ENCODE results near the gene MTFR1L.

The MTFR1L gene

DNA sequence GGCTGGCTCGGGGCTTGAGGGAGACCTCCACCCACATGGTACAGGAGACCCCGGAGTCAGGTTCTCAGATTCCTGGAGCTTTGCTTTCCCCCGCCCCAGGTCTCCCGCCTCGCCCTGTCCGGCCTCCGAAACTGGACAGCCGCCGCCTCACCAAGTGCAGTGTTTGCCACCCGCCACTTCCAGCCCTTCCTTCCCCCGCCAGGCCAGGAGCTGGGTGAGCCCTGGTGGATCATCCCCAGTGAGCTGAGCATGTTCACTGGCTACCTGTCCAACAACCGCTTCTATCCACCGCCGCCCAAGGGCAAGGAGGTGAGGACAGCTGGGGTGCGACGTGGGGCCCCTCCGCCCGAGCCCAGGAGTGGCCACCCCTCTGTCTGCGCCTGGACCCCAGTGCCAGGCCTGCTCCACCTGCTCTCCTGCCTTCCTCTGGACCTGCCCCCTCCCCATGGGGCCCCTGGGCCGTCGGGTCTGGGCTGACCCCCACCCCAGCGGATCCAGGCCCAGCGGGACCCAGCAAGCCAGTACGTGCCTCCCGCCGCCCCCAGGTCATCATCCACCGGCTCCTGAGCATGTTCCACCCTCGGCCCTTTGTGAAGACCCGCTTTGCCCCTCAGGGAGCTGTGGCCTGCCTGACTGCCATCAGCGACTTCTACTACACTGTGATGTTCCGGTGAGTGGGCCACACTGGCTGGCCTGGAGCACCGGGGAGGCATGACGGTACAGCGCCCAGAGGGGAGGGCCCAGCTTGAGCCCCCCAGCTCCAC lies 11.1 kb upstream of the MTFR1L start:
- DNase-seq = no peak

DNA sequence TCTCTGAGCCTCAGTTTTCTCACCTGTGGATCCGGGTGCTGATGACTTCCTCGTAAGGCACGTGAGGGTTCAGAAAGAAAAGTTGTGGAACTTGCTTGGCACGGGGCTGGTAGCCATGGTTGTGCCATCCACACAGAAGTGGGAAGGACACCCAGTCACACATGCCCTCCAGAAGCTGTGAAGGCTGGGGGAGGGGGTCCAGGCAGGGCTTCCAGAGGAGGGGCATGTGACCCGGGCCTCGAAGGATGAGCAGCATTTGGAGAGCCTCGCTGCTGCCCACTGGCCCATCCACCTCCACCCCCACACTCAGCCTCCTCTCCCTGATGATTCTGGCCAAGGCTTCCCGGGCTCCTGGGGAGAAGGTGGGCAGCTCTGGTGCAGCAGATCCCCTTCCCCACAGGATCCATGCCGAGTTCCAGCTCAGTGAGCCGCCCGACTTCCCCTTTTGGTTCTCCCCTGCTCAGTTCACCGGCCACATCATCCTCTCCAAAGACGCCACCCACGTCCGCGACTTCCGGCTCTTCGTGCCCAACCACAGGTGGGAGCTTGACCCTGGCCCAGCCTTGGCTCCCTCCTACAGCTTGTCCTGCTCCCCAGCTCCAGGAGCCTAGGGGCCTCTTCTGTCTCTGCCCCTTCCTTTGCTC lies 10.3 kb upstream of the MTFR1L start:
- DNase-seq = peak; percentile 60

DNA sequence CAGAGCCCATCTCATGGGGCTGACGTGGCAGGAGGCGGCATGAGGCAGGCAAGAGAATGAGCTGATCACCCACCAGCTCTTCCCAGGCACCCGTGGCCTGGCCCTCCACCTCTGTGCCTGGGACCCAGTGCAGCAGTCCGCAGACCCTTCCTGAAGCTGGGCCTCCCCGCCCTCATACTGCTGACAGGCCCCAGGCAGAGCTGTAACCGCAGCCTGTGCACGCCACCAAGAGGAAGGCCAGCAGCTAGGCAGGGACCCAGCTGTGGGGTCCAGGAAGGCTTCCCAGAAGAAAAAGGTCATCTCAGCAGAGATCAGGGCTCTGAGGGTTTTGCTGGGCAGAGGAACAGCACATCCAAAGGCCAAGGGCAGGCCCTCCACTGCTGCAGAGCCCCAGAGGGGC lies 9.8 kb upstream of the MTFR1L start:
- DNase-seq = no peak

DNA sequence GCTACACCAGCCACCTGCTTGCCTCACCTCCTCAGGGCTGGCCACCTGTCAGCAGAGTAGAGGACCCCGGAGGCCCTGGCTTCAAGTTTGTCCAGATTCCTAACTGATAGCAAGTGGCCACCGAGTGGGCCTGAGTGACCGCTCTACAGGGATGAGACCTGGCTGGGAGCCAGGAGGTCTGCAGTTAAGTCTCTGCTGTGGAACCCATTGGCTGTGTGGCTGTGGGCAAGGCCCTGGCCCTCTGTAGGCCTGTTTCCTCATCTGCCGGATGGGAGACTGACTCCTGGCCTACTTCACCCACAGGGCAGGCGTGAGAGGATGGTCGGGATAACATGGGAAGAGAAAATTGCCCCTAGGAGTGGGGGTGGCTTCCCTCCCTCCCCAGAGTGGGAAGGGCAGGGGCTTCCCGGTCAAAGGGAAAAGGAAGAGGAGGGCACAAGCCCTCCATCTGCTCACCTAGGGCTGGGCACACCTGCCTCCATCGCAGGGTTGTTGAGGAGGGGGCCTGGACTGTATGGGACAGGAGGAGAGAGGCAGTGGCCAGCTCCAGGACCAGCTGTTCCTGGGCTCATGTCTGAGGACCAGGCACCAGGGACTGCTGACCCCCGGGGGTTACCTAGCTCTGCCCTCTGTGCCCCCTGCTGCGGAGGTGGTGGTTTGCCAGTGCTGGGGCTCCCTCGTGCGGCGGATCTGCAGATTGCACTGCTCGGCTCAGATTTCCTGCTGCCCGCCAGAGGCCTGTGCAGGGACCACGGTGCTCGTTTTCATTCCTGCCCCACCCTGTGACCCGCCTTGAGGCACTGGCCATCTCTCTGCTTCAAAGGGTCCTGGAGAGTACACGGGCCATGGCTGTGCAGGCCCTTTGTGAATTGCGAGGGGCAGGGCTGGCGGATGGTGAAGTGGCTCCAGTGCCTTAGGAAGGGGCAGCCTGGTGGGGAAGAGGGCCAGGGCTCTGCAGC lies 9.1 kb upstream of the MTFR1L start:
- peak; percentile 82 for DNase-seq

DNA sequence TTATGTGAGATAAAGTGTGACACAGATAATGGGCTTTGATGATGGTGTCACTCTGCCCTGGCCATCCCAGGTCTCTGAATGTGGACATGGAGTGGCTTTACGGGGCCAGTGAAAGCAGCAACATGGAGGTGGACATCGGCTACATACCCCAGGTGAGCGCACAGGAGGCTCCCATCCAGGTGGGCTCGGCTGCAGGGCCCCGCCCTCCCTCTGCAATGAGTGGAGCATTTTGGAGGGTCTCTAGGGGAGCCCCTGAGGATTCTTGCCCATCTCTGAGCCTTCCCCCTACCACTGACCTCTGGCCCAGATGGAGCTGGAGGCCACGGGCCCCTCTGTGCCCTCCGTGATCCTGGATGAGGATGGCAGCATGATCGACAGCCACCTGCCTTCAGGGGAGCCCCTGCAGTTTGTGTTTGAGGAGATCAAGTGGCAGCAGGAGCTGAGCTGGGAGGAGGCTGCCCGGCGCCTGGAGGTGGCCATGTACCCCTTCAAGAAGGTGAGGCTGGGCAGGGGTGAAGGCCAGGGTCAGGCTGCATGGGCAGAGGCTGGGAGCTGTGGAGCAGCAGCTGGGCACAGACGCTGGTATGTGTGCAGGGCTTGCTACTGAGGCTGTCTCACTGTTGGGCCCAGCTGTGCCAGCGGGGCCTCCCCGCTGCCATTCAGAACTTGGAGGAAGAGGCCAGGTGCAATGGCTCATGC lies 8.2 kb upstream of the MTFR1L start:
- DNase-seq = no peak

DNA sequence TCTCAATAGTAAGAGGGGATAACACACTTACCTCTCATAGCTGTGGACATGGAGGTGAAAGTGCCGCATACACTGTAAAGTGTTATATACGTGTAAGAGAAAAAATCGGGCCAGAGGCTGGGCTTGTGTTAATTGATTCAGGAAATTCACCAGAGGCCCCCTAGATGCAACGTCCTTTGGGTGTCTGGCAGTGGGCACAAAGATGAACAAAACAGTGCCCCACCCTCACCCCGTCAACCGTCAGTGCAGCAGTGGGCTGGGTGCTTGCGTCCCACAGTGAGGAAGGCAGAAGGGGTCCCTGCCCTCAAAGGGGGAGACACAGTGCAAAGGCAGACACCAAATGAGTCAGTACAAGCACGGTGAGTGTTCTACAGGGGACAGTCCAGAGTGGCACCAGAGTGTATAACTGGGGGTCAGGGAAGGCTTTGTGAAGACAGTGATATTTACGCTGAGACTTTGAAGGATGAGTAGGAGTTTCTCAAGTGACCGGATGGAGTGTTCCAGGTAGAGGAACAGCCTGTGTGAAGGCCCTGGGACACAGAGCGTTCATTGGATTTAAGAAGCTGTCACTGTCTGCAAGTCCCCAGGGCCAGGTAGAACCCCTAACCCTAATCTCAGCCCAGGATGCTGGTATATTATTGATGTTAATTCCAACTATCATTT lies 6.6 kb upstream of the MTFR1L start:
- DNase-seq = no peak

DNA sequence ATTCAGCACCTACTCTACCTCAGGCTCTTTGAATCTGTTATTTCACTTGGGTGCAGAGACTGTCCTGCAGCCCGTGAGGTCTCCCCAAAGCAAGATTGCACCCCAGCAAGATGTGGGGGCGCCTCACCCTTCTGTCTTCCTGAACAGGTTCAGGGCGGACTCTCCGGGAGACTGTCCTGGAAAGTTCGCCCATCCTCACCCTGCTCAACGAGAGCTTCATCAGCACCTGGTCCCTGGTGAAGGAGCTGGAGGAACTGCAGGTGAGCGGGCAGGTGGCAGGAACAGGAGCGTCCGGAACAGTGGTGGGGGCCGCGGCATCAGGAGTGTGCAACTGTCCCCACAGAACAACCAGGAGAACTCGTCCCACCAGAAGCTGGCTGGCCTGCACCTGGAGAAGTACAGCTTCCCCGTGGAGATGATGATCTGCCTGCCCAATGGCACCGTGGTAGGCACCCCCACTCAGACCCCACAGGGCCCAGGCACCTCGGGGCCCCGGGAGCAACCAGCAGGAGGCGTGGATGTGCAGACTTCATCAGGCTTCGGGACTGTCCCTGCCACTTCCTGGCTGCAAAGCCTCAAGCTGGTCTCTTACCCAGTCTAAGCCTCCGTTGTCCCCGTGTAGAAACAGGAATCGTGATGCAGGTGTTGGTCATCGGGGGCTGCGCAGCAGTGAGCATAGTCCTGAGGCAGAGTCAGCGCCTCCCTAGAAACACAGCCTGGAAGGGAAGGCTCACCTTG lies 5.9 kb upstream of the MTFR1L start:
- DNase-seq = no peak

DNA sequence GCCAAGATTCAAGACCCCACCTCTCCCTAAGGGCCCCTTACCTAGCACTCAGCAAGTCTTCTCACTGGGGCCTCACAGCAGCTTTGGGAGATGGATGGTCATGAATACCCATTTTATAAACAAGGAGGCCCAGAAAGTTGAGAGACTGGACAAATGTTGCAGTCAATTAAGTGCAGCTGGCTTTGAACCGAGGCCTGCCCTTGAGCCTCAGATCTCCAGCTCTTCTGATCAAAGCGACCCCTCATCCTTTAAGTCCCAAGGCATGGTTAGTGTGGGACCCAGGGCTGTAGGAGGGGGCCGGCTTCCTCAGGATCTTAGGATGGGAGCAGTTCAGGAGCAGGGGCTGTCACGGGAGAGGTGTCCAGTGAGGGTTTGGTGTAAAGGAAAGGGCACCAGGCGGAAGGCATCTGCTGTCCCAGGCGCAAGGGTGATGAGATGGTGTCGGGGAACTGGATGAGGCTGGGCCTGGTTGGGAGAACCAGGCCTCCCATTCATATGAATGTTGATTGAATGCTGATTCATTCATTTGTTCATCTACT lies 5.1 kb upstream of the MTFR1L start:
- no peak for DNase-seq

DNA sequence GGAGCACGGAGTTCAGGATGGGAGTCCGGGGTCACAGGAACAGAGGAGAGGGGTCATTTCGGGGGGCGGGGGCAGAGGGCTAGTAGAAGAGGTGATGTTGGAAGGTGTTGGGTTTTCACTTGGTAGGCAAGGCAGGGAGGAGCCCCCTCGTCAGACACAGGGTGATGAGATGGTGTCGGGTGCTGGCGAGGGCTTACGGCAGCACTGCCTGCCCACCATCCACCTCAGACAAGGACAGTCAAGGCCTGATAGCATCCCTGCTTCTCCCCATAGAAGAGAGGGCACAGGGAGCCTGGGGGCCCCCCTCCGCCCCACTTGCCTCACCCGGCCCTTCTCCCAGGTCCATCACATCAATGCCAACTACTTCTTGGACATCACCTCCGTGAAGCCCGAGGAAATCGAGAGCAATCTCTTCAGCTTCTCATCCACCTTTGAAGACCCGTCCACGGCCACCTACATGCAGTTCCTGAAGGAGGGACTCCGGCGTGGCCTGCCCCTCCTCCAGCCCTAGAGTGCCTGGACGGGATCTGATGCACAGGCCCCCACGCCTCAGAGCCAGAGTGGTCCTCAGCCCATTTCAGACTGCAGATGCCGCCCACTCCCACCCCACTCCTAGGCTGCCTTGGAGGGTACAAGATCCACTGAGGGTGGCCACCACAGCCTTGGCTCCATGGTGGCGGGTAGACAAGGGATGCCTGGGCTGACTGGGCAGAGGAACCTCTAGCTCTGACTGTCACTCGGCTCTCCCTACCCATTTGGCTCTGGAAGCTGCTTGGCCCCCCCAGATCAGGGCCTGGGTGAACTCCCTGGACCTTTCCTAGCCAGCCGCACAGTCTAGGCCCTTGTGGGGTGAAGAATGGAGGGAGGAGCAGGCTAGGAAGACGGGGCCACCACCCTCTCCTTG lies 4.3 kb upstream of the MTFR1L start:
- no peak for DNase-seq

DNA sequence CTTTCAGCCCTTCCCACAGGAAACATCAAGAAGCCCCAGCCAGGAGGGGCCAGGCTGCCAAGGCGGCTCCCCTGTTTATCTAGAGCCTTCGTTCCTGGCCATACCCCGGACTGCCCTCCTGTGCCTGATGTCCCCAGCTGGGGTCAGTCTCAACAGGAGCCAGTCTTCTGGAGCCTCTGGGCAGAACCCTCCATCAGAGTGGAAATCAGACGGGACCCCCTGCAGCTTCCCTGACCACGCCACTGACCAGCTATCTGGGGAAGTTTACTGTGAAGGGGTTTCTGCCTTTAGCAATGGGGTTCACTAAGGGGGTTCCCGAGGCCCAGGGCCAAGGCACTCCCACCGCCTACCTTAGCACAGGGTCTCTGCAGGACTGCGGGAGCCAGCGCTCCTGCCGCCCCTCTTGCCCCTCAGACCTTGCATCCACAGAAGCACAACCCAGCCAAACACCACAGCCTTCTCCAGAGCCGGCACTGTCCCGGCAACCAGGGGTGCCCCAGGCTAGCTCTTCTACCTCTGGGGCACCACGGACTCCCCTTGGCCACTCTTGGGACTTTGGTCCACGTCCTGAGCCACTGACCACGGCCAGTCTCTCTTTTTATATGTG lies 3.5 kb upstream of the MTFR1L start:
- no peak for DNase-seq

DNA sequence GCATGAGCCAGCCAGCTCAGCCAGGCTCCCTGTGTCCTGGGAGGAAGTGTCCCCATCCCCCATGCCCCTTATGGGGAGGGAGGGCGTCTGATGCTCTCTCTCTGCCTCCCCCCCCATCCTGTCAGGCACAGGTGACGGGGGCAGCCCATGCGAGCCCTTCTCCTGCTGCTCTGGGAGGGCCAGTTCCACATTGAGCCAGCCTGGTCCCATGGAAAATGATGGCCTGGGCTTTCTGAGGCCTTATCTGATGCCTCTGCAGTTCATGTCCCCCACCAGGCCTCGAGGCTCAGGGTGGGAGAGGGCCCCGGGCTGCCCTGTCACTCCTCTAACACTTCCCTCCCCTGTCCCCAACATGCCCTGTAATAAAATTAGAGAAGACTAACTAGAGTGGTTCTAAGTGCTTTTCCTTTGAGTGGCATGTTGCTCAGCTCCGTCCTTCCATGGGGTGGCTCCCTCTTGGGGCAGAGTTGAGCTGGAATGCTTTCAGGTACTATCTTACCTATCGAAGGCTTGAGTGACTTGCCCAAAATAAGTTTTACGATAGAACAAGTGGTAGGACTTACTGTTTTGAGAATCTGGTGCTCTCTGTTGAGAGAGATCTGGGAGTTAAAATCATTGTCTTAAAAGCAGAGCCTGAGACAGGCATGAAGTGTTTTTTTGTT lies 1.8 kb upstream of the MTFR1L start:
- no peak for DNase-seq

DNA sequence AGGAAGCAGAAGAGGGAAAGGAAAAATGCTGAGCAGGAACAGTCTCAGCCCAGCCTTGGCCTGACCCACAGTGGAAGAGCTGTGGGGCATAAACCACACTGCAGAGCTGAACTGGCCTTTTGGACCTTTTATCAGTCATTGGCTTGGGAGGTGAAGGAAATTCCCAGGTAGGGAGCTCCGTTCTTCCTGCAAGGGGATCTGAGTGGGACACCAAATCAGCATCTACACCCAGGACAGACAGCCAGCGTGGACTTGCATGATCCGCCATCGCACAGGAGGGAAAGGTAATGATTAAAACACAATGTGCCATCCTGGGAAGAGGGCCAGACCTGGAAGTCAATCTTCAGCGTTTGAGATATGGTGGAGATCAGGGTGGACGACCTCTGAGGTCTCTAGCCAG lies 1.2 kb upstream of the MTFR1L start:
- no peak for DNase-seq

DNA sequence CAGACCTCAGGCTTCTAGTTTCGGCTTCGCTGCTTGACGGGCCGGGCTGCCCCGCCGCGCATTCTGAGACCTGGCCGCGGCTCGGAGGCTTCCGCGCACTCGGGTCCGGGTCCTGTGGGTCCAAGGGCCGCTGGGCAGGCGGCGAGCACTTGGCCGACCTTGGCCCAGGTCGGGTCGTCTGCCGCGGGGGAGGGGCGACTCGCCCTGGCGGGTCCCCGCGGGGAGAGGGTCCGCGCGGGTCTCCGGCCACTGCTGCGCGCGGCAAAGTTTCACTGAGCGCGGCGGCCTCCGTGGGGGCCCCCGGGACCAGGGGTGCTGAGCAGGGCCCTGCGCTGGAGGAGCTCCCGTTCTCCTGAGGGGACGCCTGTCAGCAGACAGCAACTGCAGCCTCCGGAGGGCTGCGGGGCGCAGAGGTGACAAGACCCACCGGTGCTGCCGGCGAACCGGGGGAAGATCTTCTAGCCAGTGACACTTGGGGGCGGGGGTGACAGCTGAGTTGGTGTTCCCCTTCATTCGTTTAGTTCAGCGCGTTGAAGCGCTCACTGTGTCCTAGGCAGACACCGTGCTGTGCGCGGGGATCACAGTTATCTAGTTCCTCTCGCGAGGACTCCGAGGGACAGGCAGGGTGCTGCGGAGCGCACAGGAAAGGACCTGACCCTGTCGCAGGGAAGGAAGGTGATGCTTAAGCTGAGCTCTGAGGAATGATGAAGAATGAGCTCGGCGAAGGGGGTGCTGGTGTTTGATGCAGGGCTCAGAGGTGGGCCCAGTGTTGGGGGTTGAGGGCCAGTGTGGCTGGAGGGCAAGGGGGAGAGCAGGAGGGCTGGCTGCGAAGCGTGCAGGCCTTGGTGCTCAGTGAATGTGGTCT lies 725 bp downstream of the MTFR1L start:
- DNase-seq = peak; percentile 90

DNA sequence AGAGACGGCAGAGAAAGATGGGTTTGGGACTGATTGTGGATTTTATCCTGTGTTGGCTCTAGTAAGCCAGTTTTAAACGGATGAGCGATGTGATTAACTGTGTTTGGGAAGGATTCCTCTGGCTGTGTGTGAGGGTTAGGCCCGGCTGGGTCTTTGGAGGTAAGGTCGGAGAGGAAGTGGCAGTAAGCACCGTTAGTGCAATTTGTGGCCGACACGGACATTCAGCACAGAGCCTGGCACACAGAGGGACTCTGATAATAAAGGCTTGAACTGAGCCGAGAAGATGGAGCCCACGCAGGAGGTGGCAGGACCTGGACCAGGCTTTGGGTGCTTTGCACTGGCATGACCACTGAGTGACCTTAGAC lies 1.3 kb downstream of the MTFR1L start:
- peak; percentile 41 for DNase-seq

DNA sequence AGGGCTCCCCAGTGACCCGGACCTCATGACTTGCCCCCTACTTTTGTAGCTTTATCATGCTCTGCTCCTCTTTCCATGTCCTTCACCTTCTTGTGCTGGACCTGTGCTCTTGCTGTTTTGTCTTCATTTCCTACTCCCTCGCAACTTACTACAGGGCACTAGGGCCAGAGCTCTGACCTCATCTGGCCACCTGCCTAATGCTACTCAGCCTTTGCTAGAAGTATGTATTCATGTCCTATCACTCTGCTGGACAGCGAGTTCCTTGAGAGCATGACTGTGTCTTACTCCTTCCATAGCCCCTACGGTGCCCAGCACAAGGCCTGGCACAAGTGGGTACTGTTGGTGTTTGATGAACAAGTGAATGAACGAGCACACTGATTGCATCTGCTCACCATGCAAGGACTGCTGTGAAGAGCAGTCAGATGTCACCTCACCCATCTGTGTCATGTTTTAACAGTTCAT lies 1.9 kb downstream of the MTFR1L start:
- no peak for DNase-seq

DNA sequence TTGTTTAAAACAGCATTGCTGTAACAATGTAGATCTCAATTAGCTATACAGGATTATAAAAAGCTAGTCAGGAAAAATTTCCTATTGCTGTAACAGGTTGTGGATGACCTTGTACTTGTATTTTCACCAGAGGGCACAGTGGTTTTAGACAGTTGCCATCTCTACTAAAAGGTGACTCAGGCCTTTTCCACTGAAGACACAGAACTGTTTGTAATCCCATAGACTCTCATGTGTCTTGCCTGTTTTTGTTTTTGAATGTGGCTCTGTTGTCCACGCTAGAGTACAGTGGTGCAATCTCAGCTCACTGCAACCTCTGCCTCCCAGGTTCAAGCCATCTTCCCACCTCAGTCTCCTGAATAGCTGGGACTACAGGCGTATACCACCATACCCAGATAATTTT lies 5.9 kb downstream of the MTFR1L start:
- no peak for DNase-seq

DNA sequence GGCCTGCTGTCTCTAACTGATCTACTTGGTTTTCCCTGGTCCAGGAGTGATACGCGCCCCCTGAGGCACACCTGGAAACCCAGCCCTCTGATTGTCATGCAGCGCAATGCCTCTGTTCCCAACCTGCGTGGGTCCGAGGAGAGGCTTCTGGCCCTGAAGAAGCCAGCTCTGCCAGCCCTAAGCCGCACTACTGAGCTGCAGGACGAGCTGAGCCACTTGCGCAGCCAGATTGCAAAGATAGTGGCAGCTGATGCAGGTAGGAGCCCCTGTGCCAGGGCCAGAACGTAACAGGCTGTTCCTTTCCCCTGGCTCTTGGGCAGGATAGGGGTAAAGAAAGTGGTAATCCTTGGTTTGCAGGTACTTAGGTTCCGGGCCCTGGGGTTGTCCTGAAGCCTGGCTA lies 6.8 kb downstream of the MTFR1L start:
- DNase-seq = no peak

DNA sequence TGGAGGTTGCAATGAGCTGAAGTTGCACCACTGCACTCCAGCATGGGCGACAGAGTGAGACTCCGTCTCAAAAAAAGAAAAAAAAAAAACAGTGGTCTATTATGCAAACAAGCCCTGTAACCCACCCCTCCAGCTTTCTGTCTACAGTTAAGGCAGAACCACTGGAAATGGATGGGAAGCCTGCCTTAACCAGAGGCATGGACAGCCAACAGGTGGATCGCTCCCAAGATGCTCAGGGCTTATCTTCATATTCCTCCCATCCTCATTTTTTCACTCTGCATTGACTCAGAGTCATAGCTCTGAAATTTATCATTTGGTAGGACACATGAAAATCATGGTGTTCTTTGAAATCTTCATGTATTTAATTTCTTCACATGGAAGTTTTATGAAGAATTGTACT lies 8.7 kb downstream of the MTFR1L start:
- no peak for DNase-seq

Measured in hematopoietic multipotent progenitor cell treated with erythropoietin and hydrocortisone succinate and interleukin-3 and kit ligand, for 4 days (in vitro differentiated cells).